ENCODE measurements around the gene USP37. TPM values are rescaled to one million over a fixed set of nuclear protein-coding genes. Genes with fewer than 3 reads are reported as not detected.

The USP37 gene
- polyA plus RNA-seq, 4 donors = 14.7 to 18.8 (median 16.0) TPM

GRCh38 chr2:218478544-218478943, 89.6 kb downstream of the USP37 start:
- DNase-seq (ENCODE audit: low read depth in 4 of 4, low spot score in 3 of 4) = no peak

GRCh38 chr2:218477247-218477646, 90.9 kb downstream of the USP37 start:
- DNase-seq (ENCODE audit: low read depth in 4 of 4, low spot score in 3 of 4) = no peak

GRCh38 chr2:218476676-218477075, 91.5 kb downstream of the USP37 start:
- DNase-seq (ENCODE audit: low read depth in 4 of 4, low spot score in 3 of 4) = no peak

GRCh38 chr2:218474527-218474926, 93.6 kb downstream of the USP37 start:
- DNase-seq (ENCODE audit: low read depth in 4 of 4, low spot score in 3 of 4) = no peak

GRCh38 chr2:218472988-218473387, 95.2 kb downstream of the USP37 start:
- DNase-seq (ENCODE audit: low read depth in 4 of 4, low spot score in 3 of 4) = no peak

GRCh38 chr2:218471982-218472381, 96.2 kb downstream of the USP37 start:
- no peak for DNase-seq (ENCODE audit: low read depth in 4 of 4, low spot score in 3 of 4)

- no peak for DNase-seq (ENCODE audit: low read depth in 4 of 4, low spot score in 3 of 4)
These were observed 97.1 kb downstream of the USP37 start for GRCh38 chr2:218471036-218471435.

GRCh38 chr2:218470448-218470847, 97.7 kb downstream of the USP37 start:
- DNase-seq (ENCODE audit: low read depth in 4 of 4, low spot score in 3 of 4) = no peak

- DNase-seq (ENCODE audit: low read depth in 4 of 4, low spot score in 3 of 4) = peak in 2 of 4 donors; percentile 9 to 18
These were observed 102.0 kb downstream of the USP37 start for GRCh38 chr2:218465987-218466633.

GRCh38 chr2:218458598-218458997, 109.6 kb downstream of the USP37 start:
- no peak for DNase-seq (ENCODE audit: low read depth in 4 of 4, low spot score in 3 of 4)

GRCh38 chr2:218456849-218457248, 111.3 kb downstream of the USP37 start:
- DNase-seq (ENCODE audit: low read depth in 4 of 4, low spot score in 3 of 4) = no peak

- DNase-seq (ENCODE audit: low read depth in 4 of 4, low spot score in 3 of 4) = no peak
These were observed 116.1 kb downstream of the USP37 start for GRCh38 chr2:218452079-218452478.

GRCh38 chr2:218448934-218449333, 119.2 kb downstream of the USP37 start:
- DNase-seq (ENCODE audit: low read depth in 4 of 4, low spot score in 3 of 4) = no peak

GRCh38 chr2:218447072-218447471, 121.1 kb downstream of the USP37 start:
- DNase-seq (ENCODE audit: low read depth in 4 of 4, low spot score in 3 of 4) = no peak

GRCh38 chr2:218446547-218446946, 121.6 kb downstream of the USP37 start:
- DNase-seq (ENCODE audit: low read depth in 4 of 4, low spot score in 3 of 4) = no peak

- no peak for DNase-seq (ENCODE audit: low read depth in 4 of 4, low spot score in 3 of 4)
These were observed 122.5 kb downstream of the USP37 start for GRCh38 chr2:218445602-218446001.

- no peak for DNase-seq (ENCODE audit: low read depth in 4 of 4, low spot score in 3 of 4)
These were observed 123.3 kb downstream of the USP37 start for GRCh38 chr2:218444692-218445357.

GRCh38 chr2:218438596-218438995, 129.6 kb downstream of the USP37 start:
- no peak for DNase-seq (ENCODE audit: low read depth in 4 of 4, low spot score in 3 of 4)

- no peak for DNase-seq (ENCODE audit: low read depth in 4 of 4, low spot score in 3 of 4)
These were observed 130.2 kb downstream of the USP37 start for GRCh38 chr2:218437969-218438368.

- no peak for DNase-seq (ENCODE audit: low read depth in 4 of 4, low spot score in 3 of 4)
These were observed 131.2 kb downstream of the USP37 start for GRCh38 chr2:218436992-218437391.

- DNase-seq (ENCODE audit: low read depth in 4 of 4, low spot score in 3 of 4) = no peak
These were observed 132.9 kb downstream of the USP37 start for GRCh38 chr2:218435003-218435982.
